HG03175 (cell line): ENCODE measurements around the gene TMLHE.
"Not testable (repeated sequence)": the region's sequence is repeated elsewhere in the genome, so short reads cannot be mapped to it uniquely, and the experiment has no call there.

Experiments
- ATAC-seq: cut with Tn5 transposase; IDR thresholded peaks from one replicate; pipeline ENCODE4 v1.9.1; 2021; ENCODE audit warnings: mild to moderate bottlenecking, moderate library complexity; ENCODE audit not compliant: unreplicated experiment

Gene TMLHE

GRCh38 chrX:155612312-155613224 is at the start of gene TMLHE, which contains the start of gene SPRY3:
Gene TMLHE, minus strand, starts transcription at chrX:155612952. Its CDS starts 67,676 bp downstream, at chrX:155545276.
Gene SPRY3, plus strand, starts transcription at chrX:155612586.
- peak; percentile 90 for ATAC-seq

- no peak for ATAC-seq
Measured at GRCh38 chrX:155662282-155662681, 49.5 kb upstream of the TMLHE start.

- ATAC-seq, result no peak
Measured at GRCh38 chrX:155645180-155645579, 32.4 kb upstream of the TMLHE start.

- ATAC-seq, result no peak
Measured at GRCh38 chrX:155643240-155643639, 30.5 kb upstream of the TMLHE start.

- not testable (repeated sequence) for ATAC-seq
Measured at GRCh38 chrX:155641371-155641770, 28.6 kb upstream of the TMLHE start.

- ATAC-seq, result no peak
Measured at GRCh38 chrX:155637714-155638113, 25.0 kb upstream of the TMLHE start.

GRCh38 chrX:155635019-155635418 is 22.3 kb upstream of the TMLHE start:
- not testable (repeated sequence) for ATAC-seq

- no peak for ATAC-seq
Measured at GRCh38 chrX:155632431-155633100, 19.8 kb upstream of the TMLHE start.

GRCh38 chrX:155620110-155620509 is 7.4 kb upstream of the TMLHE start:
- ATAC-seq, result not testable (repeated sequence)

GRCh38 chrX:155615938-155616337 is 3.2 kb upstream of the TMLHE start:
- no peak for ATAC-seq

- ATAC-seq, result no peak
Measured at GRCh38 chrX:155613927-155614559, 1.3 kb upstream of the TMLHE start.

GRCh38 chrX:155611302-155611701 is 1.4 kb downstream of the TMLHE start:
- ATAC-seq, result no peak

- no peak for ATAC-seq
Measured at GRCh38 chrX:155592981-155593380, 19.8 kb downstream of the TMLHE start.

GRCh38 chrX:155592331-155592730 is 20.4 kb downstream of the TMLHE start:
- ATAC-seq, result no peak

- ATAC-seq, result no peak
Measured at GRCh38 chrX:155577682-155578081, 35.1 kb downstream of the TMLHE start.

GRCh38 chrX:155563099-155563498 is 49.7 kb downstream of the TMLHE start:
- no peak for ATAC-seq

GRCh38 chrX:155544881-155545280 is 67.9 kb downstream of the TMLHE start:
- ATAC-seq, result no peak

GRCh38 chrX:155535866-155536265 is 76.9 kb downstream of the TMLHE start:
- no peak for ATAC-seq

- no peak for ATAC-seq
Measured at GRCh38 chrX:155534800-155535199, 78.0 kb downstream of the TMLHE start.

GRCh38 chrX:155527023-155527422 is 85.7 kb downstream of the TMLHE start:
- ATAC-seq, result not testable (repeated sequence)

- ATAC-seq, result no peak
Measured at GRCh38 chrX:155514225-155514624, 98.5 kb downstream of the TMLHE start.
